GM12872 (cell line): ENCODE measurements around the gene CELF2.

Source experiments
- TF ChIP-seq, protein P1 (sequence below): IDR thresholded peaks from 3 replicates; pipeline ENCODE4 v1.5.1; 2011; ENCODE audit warnings: low read depth, mild to moderate bottlenecking, low read length, moderate library complexity; ENCODE audit not compliant: insufficient read depth

CELF2 gene

DNA sequence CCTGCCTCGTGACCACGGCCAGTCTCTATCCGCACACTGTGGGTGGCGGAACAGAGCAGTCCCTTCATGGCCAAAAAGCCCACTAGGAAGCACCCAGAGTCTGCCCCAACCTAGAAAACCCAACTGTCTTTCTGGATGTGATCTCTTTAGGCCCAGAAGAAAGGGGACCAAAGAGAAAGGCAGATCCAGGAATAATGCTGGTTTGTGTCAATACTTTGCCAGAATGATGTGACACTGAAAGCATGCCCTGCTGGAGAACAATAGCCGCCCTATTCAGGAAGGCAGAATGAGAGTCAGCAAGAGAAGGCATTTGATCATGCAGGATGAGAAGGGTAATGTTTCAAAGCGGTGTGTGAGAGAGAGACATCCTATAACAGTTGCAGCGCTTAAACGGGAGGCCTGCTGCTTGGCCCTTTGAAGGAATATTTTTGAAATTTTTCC, 319.1 kb downstream of the CELF2 start:
- TF ChIP-seq, protein P1, sequence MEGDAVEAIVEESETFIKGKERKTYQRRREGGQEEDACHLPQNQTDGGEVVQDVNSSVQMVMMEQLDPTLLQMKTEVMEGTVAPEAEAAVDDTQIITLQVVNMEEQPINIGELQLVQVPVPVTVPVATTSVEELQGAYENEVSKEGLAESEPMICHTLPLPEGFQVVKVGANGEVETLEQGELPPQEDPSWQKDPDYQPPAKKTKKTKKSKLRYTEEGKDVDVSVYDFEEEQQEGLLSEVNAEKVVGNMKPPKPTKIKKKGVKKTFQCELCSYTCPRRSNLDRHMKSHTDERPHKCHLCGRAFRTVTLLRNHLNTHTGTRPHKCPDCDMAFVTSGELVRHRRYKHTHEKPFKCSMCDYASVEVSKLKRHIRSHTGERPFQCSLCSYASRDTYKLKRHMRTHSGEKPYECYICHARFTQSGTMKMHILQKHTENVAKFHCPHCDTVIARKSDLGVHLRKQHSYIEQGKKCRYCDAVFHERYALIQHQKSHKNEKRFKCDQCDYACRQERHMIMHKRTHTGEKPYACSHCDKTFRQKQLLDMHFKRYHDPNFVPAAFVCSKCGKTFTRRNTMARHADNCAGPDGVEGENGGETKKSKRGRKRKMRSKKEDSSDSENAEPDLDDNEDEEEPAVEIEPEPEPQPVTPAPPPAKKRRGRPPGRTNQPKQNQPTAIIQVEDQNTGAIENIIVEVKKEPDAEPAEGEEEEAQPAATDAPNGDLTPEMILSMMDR = no peak

DNA sequence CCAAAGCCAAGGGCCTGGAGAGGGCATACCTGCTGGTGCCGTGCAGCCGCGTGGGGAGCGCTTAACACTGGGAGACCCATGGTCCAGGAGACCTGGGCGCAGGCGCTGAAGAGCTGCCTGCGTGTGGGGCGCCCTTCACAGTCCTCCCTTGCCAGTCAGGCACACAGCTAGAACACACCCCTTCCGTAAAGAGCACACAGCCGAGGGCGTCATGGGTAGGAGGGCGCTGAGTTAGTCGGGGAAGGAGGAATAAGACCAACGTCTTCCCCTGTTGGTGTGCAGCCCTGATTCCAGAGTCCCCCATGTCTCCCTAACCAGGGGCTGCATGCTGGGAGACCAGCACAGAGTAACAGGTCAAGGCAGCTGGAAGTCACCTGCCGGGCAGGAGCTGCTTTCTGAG, 319.8 kb downstream of the CELF2 start:
- TF ChIP-seq, protein P1 = no peak

DNA sequence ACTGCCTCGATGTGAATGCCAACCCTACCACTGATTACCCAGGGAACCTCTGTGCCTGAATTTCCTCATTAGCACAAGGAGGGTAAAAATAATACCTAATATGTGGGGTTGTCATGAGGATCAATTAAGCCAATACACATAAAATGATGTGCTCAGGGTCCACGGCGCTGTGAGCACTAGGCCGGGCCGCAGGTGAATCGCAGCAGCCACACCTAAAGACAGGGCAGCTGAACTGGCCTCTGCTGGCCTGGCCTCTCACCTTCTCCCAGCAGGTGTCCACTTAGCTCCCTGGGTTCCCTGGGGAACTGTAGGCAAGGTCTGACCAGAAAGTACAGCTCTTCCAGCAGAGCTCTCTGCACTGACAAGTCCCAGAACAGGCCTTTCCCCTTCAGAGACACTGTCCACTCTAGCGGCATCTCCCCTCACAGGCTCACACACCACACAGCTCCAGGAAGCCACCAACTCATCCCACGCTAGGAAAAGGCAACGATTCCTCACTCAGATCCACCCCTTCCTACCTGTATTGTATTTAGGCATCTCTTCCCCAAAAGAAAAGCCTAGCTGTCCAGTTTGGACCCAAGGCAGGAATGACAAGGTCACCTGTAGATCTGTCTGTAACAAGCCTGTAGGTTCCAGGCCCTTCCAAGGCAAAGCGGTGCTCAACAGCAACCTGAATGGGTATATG, 320.6 kb downstream of the CELF2 start:
- TF ChIP-seq, protein P1 = no peak

DNA sequence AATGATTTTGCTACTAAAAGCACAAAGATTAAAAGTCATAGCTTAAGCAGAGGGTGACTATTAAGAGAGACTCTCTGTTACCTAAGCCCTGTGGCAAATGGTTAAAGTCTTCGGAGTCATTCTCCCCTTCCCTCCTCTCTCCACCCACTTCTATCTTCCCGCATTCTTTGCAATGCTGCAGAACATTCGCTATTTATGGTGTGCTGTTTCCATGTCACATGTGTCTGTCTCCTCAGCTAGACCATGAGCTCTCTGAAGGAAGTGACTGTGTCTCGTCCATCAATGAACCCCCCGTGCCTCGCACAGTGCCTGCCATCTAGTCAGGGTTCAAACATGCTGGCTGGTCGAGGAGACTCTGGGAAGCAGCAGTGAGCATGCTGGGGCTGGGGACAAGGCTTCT, 321.3 kb downstream of the CELF2 start:
- TF ChIP-seq, protein P1 = no peak

DNA sequence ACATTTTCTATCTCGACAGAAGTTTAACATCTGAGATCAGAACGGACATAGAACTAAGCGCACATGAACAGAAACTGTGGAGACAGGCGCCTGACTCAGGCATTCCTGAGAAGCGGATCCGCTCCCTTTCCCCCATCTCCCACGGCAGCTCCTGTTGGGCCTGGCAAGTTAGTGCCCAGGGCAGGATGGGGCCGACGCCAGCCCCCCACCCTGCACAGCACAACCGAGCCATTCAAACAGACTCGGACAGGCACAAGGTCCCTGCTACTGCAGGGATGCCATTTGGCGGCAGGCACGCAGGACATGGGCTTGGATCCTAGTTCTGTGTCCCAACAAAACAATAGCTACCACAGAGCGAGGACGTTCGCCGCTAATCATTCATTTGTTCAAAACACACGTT, 322.0 kb downstream of the CELF2 start:
- TF ChIP-seq, protein P1 = no peak

DNA sequence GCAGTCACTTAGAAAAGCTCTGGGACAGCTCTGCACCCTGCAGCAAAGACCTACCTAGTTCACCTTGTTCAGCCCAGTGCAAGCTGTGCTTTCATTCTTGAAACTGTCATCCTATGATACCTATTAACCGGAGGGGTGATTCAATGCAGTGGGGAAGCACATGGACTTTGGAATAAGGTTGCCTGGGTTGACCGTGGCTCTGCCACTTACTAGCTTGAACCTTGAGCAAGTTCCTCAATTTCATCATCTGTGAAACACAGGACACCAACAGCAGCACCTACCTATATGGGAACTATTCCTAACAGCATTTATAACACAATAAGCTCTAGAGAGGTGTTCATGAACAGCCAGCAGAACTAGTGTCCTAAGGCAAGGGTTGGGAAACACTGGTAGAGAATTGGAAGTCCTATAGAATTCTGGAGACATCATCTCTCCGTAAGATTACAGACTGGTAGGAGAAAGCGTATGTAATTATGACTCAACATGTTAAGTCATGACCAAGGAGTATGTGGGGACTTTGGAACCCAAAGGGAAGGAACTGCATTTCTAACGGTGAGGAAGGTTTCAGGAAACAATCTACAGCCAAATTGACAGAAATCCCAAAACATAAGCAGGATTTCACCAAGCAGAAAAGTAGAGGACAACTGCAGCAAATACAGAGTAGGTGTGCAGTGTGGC, 323.8 kb downstream of the CELF2 start:
- TF ChIP-seq, protein P1 = no peak

DNA sequence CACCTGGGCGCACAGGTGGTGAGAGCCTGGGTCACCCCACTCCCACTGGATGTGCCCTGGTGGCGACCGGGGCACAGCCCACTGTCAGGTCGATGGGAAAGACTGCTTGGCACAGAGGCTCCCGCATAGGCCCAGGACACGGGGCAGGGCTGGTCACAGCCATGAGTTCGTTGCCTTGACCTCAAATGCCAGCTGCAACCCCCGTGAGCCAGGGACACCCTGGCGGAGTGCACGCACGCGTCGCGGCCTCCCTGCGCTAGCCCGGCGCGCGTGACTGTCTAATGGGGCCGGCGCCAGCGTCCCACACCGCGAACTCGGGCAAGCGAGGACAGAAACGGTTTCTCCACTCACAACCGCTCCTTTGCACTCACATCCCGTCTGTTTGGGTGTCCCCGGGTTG, 326.4 kb downstream of the CELF2 start:
- TF ChIP-seq, protein P1 = no peak
